HepG2 (cell line): ENCODE measurements around the gene COX4I1. TPM values are rescaled to one million over a fixed set of nuclear protein-coding genes. Genes with fewer than 3 reads are reported as not detected.
A peak's percentile ranks its signal among the peaks of the same experiment; 100 is the strongest.

Source experiments
- ATAC-seq: fragments of 200-7000 bp; cut with Tn5 transposase; 3 replicates; pipeline ENCODE4 v1.9.1; 2020; ENCODE audit warnings: mild to moderate bottlenecking, moderate library complexity
- BruUV-seq: library from RNA; stranded (reverse); fragments of 400-500 nt; replicated peaks from 2 replicates; lab custom pipeline; 2021; lab: Mats Ljungman, UMichigan
- CTCF ChIA-PET: fragments of 300-600 bp; formaldehyde crosslinking; extraction: SDS; loops from one replicate; lab custom pipeline; 2021; ENCODE audit warnings: low total read pairs, inconsistent platforms, low intra/inter-chr PET ratio; lab: Yijun Ruan, JAX
- POLR2A ChIA-PET: fragments of 350-600 bp; sonication (Branson Sonifier 250); formaldehyde crosslinking; loops from one replicate; lab custom pipeline; 2020; ENCODE audit warnings: antibody characterized with exemption, inconsistent platforms; lab: Yijun Ruan, JAX
- DNase-seq: peaks from one replicate; pipeline ENCODE4 v3.0.0-alpha.2; 2015; ENCODE audit warnings: low spot score
- FAIRE-seq: peaks from 3 replicates; lab custom pipeline; 2011; peaks lifted over from hg19 to GRCh38; lab: Jason Lieb, UNC
- H2AFZ ChIP-seq: one replicate; pipeline ENCODE4 v1.6.1; 2011; ENCODE audit warnings: low read length, inconsistent platforms
- H3K27ac ChIP-seq: fragments of 300-600 bp; 3 replicates; pipeline ENCODE4 v1.8.0; 2011; ENCODE audit warnings: mixed run types, mild to moderate bottlenecking, mixed read lengths, low read length, inconsistent platforms; ENCODE audit not compliant: insufficient read depth; ENCODE audit errors: extremely low read length
- H3K27me3 ChIP-seq, 2 experiments: fragments of 200-600 bp in 1 of 2; 2 replicates in 1 of 2; 3 replicates in 1 of 2; pipeline versions ENCODE4 v1.6.0 to v1.8.0; 2011; ENCODE audit warnings: low read length in 2 of 2, mild to moderate bottlenecking in 2 of 2, moderate library complexity in 2 of 2, inconsistent platforms in 1 of 2; ENCODE audit not compliant: insufficient read depth in 2 of 2, control insufficient read depth in 1 of 2
- H3K36me3 ChIP-seq, 2 experiments: fragments of 200-600 bp in 1 of 2; replicated peaks in 1 of 2; 2 replicates in 1 of 2; 3 replicates in 1 of 2; pipeline versions ENCODE4 v1.5.1 to v1.8.0; 2011; ENCODE audit warnings: low read length in 2 of 2, inconsistent platforms in 1 of 2; ENCODE audit not compliant: insufficient read depth in 2 of 2, control insufficient read depth in 1 of 2
- H3K4me1 ChIP-seq: 2 replicates; pipeline ENCODE4 v1.5.1; 2012; ENCODE audit warnings: low read length, inconsistent platforms; ENCODE audit not compliant: insufficient read depth
- H3K4me2 ChIP-seq: 2 replicates; pipeline ENCODE4 v1.6.0; 2011; ENCODE audit warnings: low read depth, low read length, inconsistent platforms
- H3K4me3 ChIP-seq, 3 experiments: fragments of 200-600 bp in 1 of 3; sonication (generic), shearing (Covaris generic) in 1 of 3; replicated peaks in 1 of 3; 2 replicates each; pipeline ENCODE4 v1.5.1; 2011 to 2016; ENCODE audit warnings: low read length in 3 of 3, inconsistent platforms in 2 of 3, low read depth in 2 of 3, mild to moderate bottlenecking in 2 of 3, control low read depth in 1 of 3, mixed read lengths in 1 of 3; ENCODE audit not compliant: insufficient read depth in 1 of 3
- H3K79me2 ChIP-seq: one replicate; pipeline ENCODE4 v1.6.1; 2011; ENCODE audit warnings: low read length, inconsistent platforms; ENCODE audit not compliant: insufficient read depth
- H3K9ac ChIP-seq: 2 replicates; pipeline ENCODE4 v1.6.0; 2011; ENCODE audit warnings: mild to moderate bottlenecking, low read depth, low read length, inconsistent platforms; ENCODE audit not compliant: insufficient read depth
- H3K9me3 ChIP-seq: 2 replicates; pipeline ENCODE4 v1.5.1; 2012; ENCODE audit warnings: mild to moderate bottlenecking, low read length
- H4K20me1 ChIP-seq: 2 replicates; pipeline ENCODE4 v1.6.0; 2011; ENCODE audit warnings: inconsistent platforms, mild to moderate bottlenecking, low read length, moderate library complexity; ENCODE audit not compliant: insufficient read depth
- AGO2 ChIP-seq: fragments of 200-400 bp; formaldehyde crosslinking; optimal IDR thresholded peaks from 2 replicates; pipeline ENCODE3; 2017; ENCODE audit warnings: mild to moderate bottlenecking, low read depth, low read length, moderate library complexity
- CBX2 ChIP-seq, 2 experiments: fragments of 200-600 bp in 1 of 2; sonication (generic); formaldehyde crosslinking in 1 of 2; IDR thresholded peaks; 2 replicates each; pipeline versions ENCODE4 v1.7.0 to v1.8.1; 2018 to 2022; ENCODE audit warnings: low read depth in 2 of 2, low read length in 1 of 2, mild to moderate bottlenecking in 1 of 2, missing genetic modification reagents in 1 of 2
- E2F1 ChIP-seq: sonication (generic); formaldehyde crosslinking; IDR thresholded peaks from 2 replicates; pipeline ENCODE4 v1.5.0; 2020; ENCODE audit warnings: missing genetic modification reagents
- GFI1 ChIP-seq: sonication (generic); formaldehyde crosslinking; IDR thresholded peaks from 2 replicates; pipeline ENCODE4 v1.5.0; 2020; ENCODE audit warnings: missing genetic modification reagents, mild to moderate bottlenecking, borderline replicate concordance
- HHEX ChIP-seq: IDR thresholded peaks from 2 replicates; pipeline ENCODE4 v1.6.1; 2016; ENCODE audit warnings: control low read depth
- HOXA3 ChIP-seq: sonication (generic); formaldehyde crosslinking; IDR thresholded peaks from 2 replicates; pipeline ENCODE4 v1.5.0; 2020; ENCODE audit warnings: missing genetic modification reagents
- JUND ChIP-seq: sonication (generic); formaldehyde crosslinking; IDR thresholded peaks from 2 replicates; pipeline ENCODE4 v1.8.0; 2022; ENCODE audit warnings: mild to moderate bottlenecking, missing genetic modification reagents
- LCORL ChIP-seq, 2 experiments: fragments of 450-650 bp in 1 of 2; sonication (generic) in 1 of 2; formaldehyde crosslinking in 1 of 2; IDR thresholded peaks; 2 replicates each; pipeline versions ENCODE4 v1.5.0 to v1.6.1; 2017 to 2020; ENCODE audit warnings: antibody characterized with exemption in 1 of 2, missing genetic modification reagents in 1 of 2
- NCOA1 ChIP-seq: sonication (generic); formaldehyde crosslinking; IDR thresholded peaks from 2 replicates; pipeline ENCODE4 v1.9.0; 2021; ENCODE audit warnings: missing genetic modification reagents
- NFKB2 ChIP-seq: sonication (generic); formaldehyde crosslinking; IDR thresholded peaks from 2 replicates; pipeline ENCODE4 v1.4.0; 2020; ENCODE audit warnings: missing genetic modification reagents, borderline replicate concordance
- PREB ChIP-seq: sonication (generic); formaldehyde crosslinking; IDR thresholded peaks from 2 replicates; pipeline ENCODE4 v1.4.0; 2020; ENCODE audit warnings: missing genetic modification reagents
- SIN3A ChIP-seq: IDR thresholded peaks from 2 replicates; pipeline ENCODE4 v1.6.1; 2011; ENCODE audit warnings: low read depth, mild to moderate bottlenecking, control low read depth, low read length, borderline replicate concordance
- TRAFD1 ChIP-seq: sonication (generic); formaldehyde crosslinking; IDR thresholded peaks from 2 replicates; pipeline ENCODE4 v1.5.1; 2020; ENCODE audit warnings: missing genetic modification reagents, mild to moderate bottlenecking, borderline replicate concordance
- U2AF1 ChIP-seq: fragments of 200-400 bp; formaldehyde crosslinking; optimal IDR thresholded peaks from 2 replicates; pipeline ENCODE3; 2017; ENCODE audit warnings: mild to moderate bottlenecking, low read depth, low read length
- WIZ ChIP-seq: sonication (generic); formaldehyde crosslinking; IDR thresholded peaks from 2 replicates; pipeline ENCODE4 v1.5.1; 2020; ENCODE audit warnings: mild to moderate bottlenecking, missing genetic modification reagents
- ZBTB1 ChIP-seq: sonication (generic); formaldehyde crosslinking; IDR thresholded peaks from 2 replicates; pipeline ENCODE4 v1.4.0; 2020; ENCODE audit warnings: missing genetic modification reagents, borderline replicate concordance
- ZMYM2 ChIP-seq: sonication (generic); formaldehyde crosslinking; IDR thresholded peaks from 2 replicates; pipeline ENCODE4 v1.8.0; 2022; ENCODE audit warnings: mild to moderate bottlenecking, missing genetic modification reagents
- ZNF180 ChIP-seq: sonication (generic); formaldehyde crosslinking; IDR thresholded peaks from 2 replicates; pipeline ENCODE4 v1.4.0; 2020; ENCODE audit warnings: low read depth, missing genetic modification reagents, borderline replicate concordance
- ZNF34 ChIP-seq: sonication (generic); formaldehyde crosslinking; IDR thresholded peaks from 2 replicates; pipeline ENCODE4 v1.4.0; 2020; ENCODE audit warnings: mild to moderate bottlenecking, missing genetic modification reagents, borderline replicate concordance
- ZNF543 ChIP-seq: sonication (generic); formaldehyde crosslinking; IDR thresholded peaks from 2 replicates; pipeline ENCODE4 v1.4.0; 2020; ENCODE audit warnings: mild to moderate bottlenecking, missing genetic modification reagents
- ZNF607 ChIP-seq: sonication (generic); formaldehyde crosslinking; IDR thresholded peaks from 2 replicates; pipeline ENCODE4 v1.5.1; 2020; ENCODE audit warnings: missing genetic modification reagents, mild to moderate bottlenecking, borderline replicate concordance
- WGBS: methylation state at CpG from one replicate; pipeline ENCODE4 v1.1.6; 2017; ENCODE audit warnings: low lambda C conversion rate; 5-methylcytosine and 5-hydroxymethylcytosine counted together
- in situ Hi-C: cut with HindIII; loops from 2 replicates; pipeline ENCODE4 v1.10.0; 2017; ENCODE audit warnings: low pct_unique_long_range_greater_than_20kb; ENCODE audit not compliant: extremely low pct_ligation_motif_present
- intact Hi-C: fragments of 100-400 bp; cut with micrococcal nuclease; formaldehyde crosslinking; loops from one replicate; pipeline ENCODE4 v1.10.0; 2022; ENCODE audit not compliant: unreplicated experiment
- polyA plus RNA-seq, 8 experiments: library from polyadenylated mRNA; depleted of rRNA in 3 of 8; stranded (reverse) in 7 of 8; unstranded in 1 of 8; fragments of >200 nt; fragmentation: Illumina TruSeq in 4 of 8; extraction: Trizol in 4 of 8; gene quantifications; 2 replicates each; pipeline versions ENCODE4 v1.2.1 to v1.2.3, GENCODE V29; 2011 to 2016; ENCODE audit warnings: low read depth in 4 of 8, missing spikeins in 1 of 8, mixed read lengths in 1 of 8; ENCODE audit not compliant: insufficient read depth in 1 of 8
- total RNA-seq, 5 experiments: library from RNA; depleted of rRNA; stranded (reverse); fragments of >200 nt; fragmentation: Illumina TruSeq; extraction: Trizol; gene quantifications; 2 replicates each; pipeline ENCODE4 v1.2.3, GENCODE V29; 2016; ENCODE audit warnings: low read depth in 1 of 5

The COX4I1 gene
- total and polyA plus RNA-seq, 2 of the 13 experiments (the other 11 are each of a cell fraction or from before 2014, with no cell fraction given) = 658 to 902 TPM

GRCh38 chr16:85850344-85850880, 50.9 kb downstream of the COX4I1 start:
- Histone ChIP-seq H4K20me1 (no peaks in the 10 kb centered on the region), H3K27ac (no peak overlapping the region), H2AFZ (no peak overlapping the region), H3K27me3 (peaks cover 0 to 7% of the 10 kb centered on the region in 2 experiments; a peak in 2 of 5 replicates), H3K79me2 (no peaks in the 10 kb centered on the region), H3K4me2 (peak overlapping the region; percentile 99), H3K9ac (no peak overlapping the region), H3K9me3 (peaks cover 5% of the 10 kb centered on the region; the same call in 1 of the 2 replicates), H3K4me1 (peaks cover 80% of the 10 kb centered on the region), H3K36me3 (no peaks in the 10 kb centered on the region), H3K4me3 (0 out of 6 replicates have a peak overlapping the region, but pooled peaks of 1 of the 3 experiments have one; percentile 21)
- DNase-seq = peak; percentile 47
- 0% methylated on average over 5 of the region's 5 CpGs for WGBS
- ChIA-PET POLR2A (no interaction called here), CTCF (no interaction called here)
- ATAC-seq = no peak; the same call in 2 of the 3 replicates
- intact Hi-C loops = no loop called here
- FAIRE-seq = no peak
- no TSS peak for BruUV-seq
- in situ Hi-C loops = no loop called here
- peak; percentile 31; the same call in 1 of the 2 replicates for TF ChIP-seq NFKB2 (CRISPR knock-in tag)
- no peak for TF ChIP-seq PREB
- no peak for TF ChIP-seq GFI1 (CRISPR knock-in tag)
- TF ChIP-seq AGO2 = no peak
- no peak for TF ChIP-seq U2AF1
- no peak for TF ChIP-seq HHEX (CRISPR knock-in tag)
- 0 out of 2 replicates have a peak, but pooled peaks have one; percentile 64 for TF ChIP-seq ZNF543 (CRISPR knock-in tag)
- no peak for TF ChIP-seq WIZ (CRISPR knock-in tag)
- peak; percentile 96 for TF ChIP-seq HOXA3
- no peak for TF ChIP-seq SIN3A
- TF ChIP-seq ZNF34 (CRISPR knock-in tag) = no peak
- no peak for TF ChIP-seq E2F1
- TF ChIP-seq ZNF607 (CRISPR knock-in tag) = no peak
- TF ChIP-seq TRAFD1 = no peak
- 0 out of 2 replicates have a peak, but pooled peaks have one; percentile 41 for TF ChIP-seq ZMYM2 (CRISPR knock-in tag)
- no peak for TF ChIP-seq CBX2 (IDR thresholded peaks at IDR 0.05; ENCODE audit: low read depth, low read length)
- TF ChIP-seq CBX2 (CRISPR knock-in tag; IDR thresholded peaks at IDR 0.05; ENCODE audit: low read depth) = no peak
- no peak for TF ChIP-seq LCORL (IDR thresholded peaks at IDR 0.05)
- TF ChIP-seq LCORL (CRISPR knock-in tag; IDR thresholded peaks at IDR 0.05) = peak; percentile 88
- no peak for TF ChIP-seq ZNF180 (CRISPR knock-in tag)
- no peak for TF ChIP-seq NCOA1
- no peak for TF ChIP-seq ZBTB1 (CRISPR knock-in tag)
- peak; percentile 32; the same call in 1 of the 2 replicates for TF ChIP-seq JUND (CRISPR knock-in tag)
